Amniotic epithelial cell (primary cell): ENCODE data around the gene SERPINE1.
A peak's percentile ranks its signal among the peaks of the same experiment; 100 is the strongest.
"Not testable (repeated sequence)": the region's sequence is repeated elsewhere in the genome, so short reads cannot be mapped to it uniquely, and the experiment has no call there.

Source experiments
- DNase-seq: peaks from one replicate; pipeline ENCODE4 v3.0.0-alpha.2; 2010; ENCODE audit warnings: low read depth

The SERPINE1 gene

GRCh38 chr7:101126651-101127459 lies at the start of gene SERPINE1:
Gene SERPINE1, plus strand, starts transcription at chr7:101127104. Its CDS starts 1,290 bp downstream, at chr7:101128394.
- DNase-seq: peak; percentile 99

- peak; percentile 53 for DNase-seq
These were observed 49.4 kb upstream of the SERPINE1 start for GRCh38 chr7:101077303-101078086.

GRCh38 chr7:101081432-101081831 lies 45.5 kb upstream of the SERPINE1 start:
- no peak for DNase-seq

- DNase-seq: no peak
These were observed 42.1 kb upstream of the SERPINE1 start for GRCh38 chr7:101084865-101085161.

GRCh38 chr7:101085162-101085964 lies 41.5 kb upstream of the SERPINE1 start, which contains the start of gene TRIM56:
Gene TRIM56, plus strand, starts transcription at chr7:101085481. Its CDS starts 1,832 bp downstream, at chr7:101087313.
- peak; percentile 87 for DNase-seq

GRCh38 chr7:101087334-101088068 lies 39.4 kb upstream of the SERPINE1 start:
- no peak for DNase-seq

- DNase-seq: no peak
These were observed 38.9 kb upstream of the SERPINE1 start for GRCh38 chr7:101088069-101088425.

- DNase-seq: no peak
These were observed 37.9 kb upstream of the SERPINE1 start for GRCh38 chr7:101088858-101089529.

GRCh38 chr7:101089876-101090275 lies 37.0 kb upstream of the SERPINE1 start:
- no peak for DNase-seq

GRCh38 chr7:101092266-101092905 lies 34.5 kb upstream of the SERPINE1 start:
- DNase-seq: not testable (repeated sequence)

- DNase-seq: peak; percentile 82
These were observed 33.0 kb upstream of the SERPINE1 start for GRCh38 chr7:101093906-101094305.

- DNase-seq: no peak
These were observed 32.5 kb upstream of the SERPINE1 start for GRCh38 chr7:101094376-101094775.

- DNase-seq: peak; percentile 77
These were observed 32.0 kb upstream of the SERPINE1 start for GRCh38 chr7:101094791-101095375.

- no peak for DNase-seq
These were observed 30.5 kb upstream of the SERPINE1 start for GRCh38 chr7:101096331-101096956.

GRCh38 chr7:101096957-101097347 lies 30.0 kb upstream of the SERPINE1 start:
- no peak for DNase-seq

GRCh38 chr7:101097561-101097960 lies 29.3 kb upstream of the SERPINE1 start:
- DNase-seq: no peak

- DNase-seq: peak; percentile 100
These were observed 26.7 kb upstream of the SERPINE1 start for GRCh38 chr7:101099969-101100781.

GRCh38 chr7:101100858-101101847 lies 25.8 kb upstream of the SERPINE1 start:
- no peak for DNase-seq
